GM12864 (cell line): ENCODE data around the gene RENBP.

Experiments
- DNase-seq: peaks from one replicate; pipeline ENCODE4 v3.0.0-alpha.2; 2011; ENCODE audit warnings: low read depth
- H3K4me3 ChIP-seq: 2 replicates; pipeline ENCODE4 v1.5.1; 2011; ENCODE audit warnings: mild to moderate bottlenecking, low read depth, low read length, control low read depth
- CTCF ChIP-seq: IDR thresholded peaks from 2 replicates; pipeline ENCODE4 v1.5.1; 2011; ENCODE audit warnings: low read depth, mild to moderate bottlenecking, moderate library complexity, low read length, control low read depth, inconsistent platforms; ENCODE audit errors: missing control alignments

Gene RENBP

GRCh38 chrX:153934148-153934761 lies 10.2 kb downstream of the RENBP start:
- H3K4me3 ChIP-seq = peak overlapping the region; percentile 80
- no peak for TF ChIP-seq CTCF
- no peak for DNase-seq

- no peak for DNase-seq
Observed at GRCh38 chrX:153933748-153934147, 10.7 kb downstream of the RENBP start.

GRCh38 chrX:153932220-153932915 lies 12.1 kb downstream of the RENBP start:
- no peak for TF ChIP-seq CTCF
- DNase-seq = no peak
- H3K4me3 ChIP-seq = no peak overlapping the region

More at GRCh38 chrX:153933748-153934147, 10.7 kb downstream of the RENBP start:
- TF ChIP-seq CTCF = no peak
- peak overlapping the region; percentile 80 for H3K4me3 ChIP-seq

- H3K4me3 ChIP-seq = no peak overlapping the region
- no peak for TF ChIP-seq CTCF
- DNase-seq = no peak
Observed at GRCh38 chrX:153931748-153932147, 12.7 kb downstream of the RENBP start.

GRCh38 chrX:153931151-153931550 lies 13.3 kb downstream of the RENBP start:
- no peak for DNase-seq
- no peak for TF ChIP-seq CTCF

GRCh38 chrX:153930011-153930910 lies 14.2 kb downstream of the RENBP start:
- TF ChIP-seq CTCF = no peak
- H3K4me3 ChIP-seq = no peak overlapping the region
- no peak for DNase-seq

More at GRCh38 chrX:153931151-153931550, 13.3 kb downstream of the RENBP start:
- H3K4me3 ChIP-seq = no peak overlapping the region
